ENCODE measurements around the gene GANAB.

- TF ChIP-seq CTCF (IDR thresholded peaks at IDR 0.05) = no peak
- TF ChIP-seq POLR2A (IDR thresholded peaks at IDR 0.05) = no peak
These were observed 2.2 kb downstream of the GANAB start for GRCh38 chr11:62644220-62644619.

Data from testis (tissue), 2 donors.